Measurements from ENCODE around the gene STEAP3. TPM values are rescaled to one million over a fixed set of nuclear protein-coding genes. Genes with fewer than 3 reads are reported as not detected.

STEAP3 gene
- total RNA-seq, 1 experiment from 2014 or later, result 15.4 TPM

- Histone ChIP-seq H4K5ac (ENCODE audit: insufficient read length, low read depth, low read length) (no peak overlapping the region), H3K4me2 (ENCODE audit: insufficient read depth, insufficient read length, low read length) (no peak overlapping the region), H3K18ac (ENCODE audit: insufficient read length, low read depth, low read length) (no peak overlapping the region), H2BK20ac (ENCODE audit: low read depth, low read length, poor library complexity, severe bottlenecking) (no peak overlapping the region), H3K4ac (ENCODE audit: low read depth, low read length) (no peak overlapping the region), H4K20me1 (ENCODE audit: control insufficient read depth, insufficient read depth, insufficient read length) (no peaks in the 10 kb centered on the region), H3K9me3 (ENCODE audit: control insufficient read depth, low read depth, low read length) (no peaks in the 10 kb centered on the region), H2BK12ac (ENCODE audit: insufficient read length, low read depth, low read length) (no peak overlapping the region), H2BK15ac (ENCODE audit: low read depth, low read length) (no peak overlapping the region), H3K56ac (ENCODE audit: insufficient read length, low read depth, low read length) (no peak overlapping the region), H3K27ac (ENCODE audit: insufficient read length, low read depth, low read length) (no peak overlapping the region), H3T11ph (ENCODE audit: low read length) (no peak overlapping the region), H2AK5ac (ENCODE audit: insufficient read length, low read length) (no peak overlapping the region), H4K91ac (ENCODE audit: insufficient read length, low read depth, low read length) (no peak overlapping the region), H3K79me1 (ENCODE audit: insufficient read depth, low read depth, low read length, poor library complexity, severe bottlenecking) (no peaks in the 10 kb centered on the region), H3K79me2 (ENCODE audit: insufficient read depth, low read length) (no peaks in the 10 kb centered on the region), H3K9ac (ENCODE audit: extremely low read depth, insufficient read length, low read length) (no peak overlapping the region), H3K27me3 (ENCODE audit: insufficient read depth, low read length) (no peaks in the 10 kb centered on the region), H2BK5ac (ENCODE audit: insufficient read length, low read length) (no peak overlapping the region), H2BK120ac (ENCODE audit: low read depth, low read length, poor library complexity, severe bottlenecking) (no peak overlapping the region), H4K8ac (replicated peaks; ENCODE audit: insufficient read length, low read depth, low read length) (no peak overlapping the region), H3K23me2 (ENCODE audit: insufficient read length, low read depth, low read length, poor library complexity, severe bottlenecking) (no peaks in the 10 kb centered on the region), H3K14ac (ENCODE audit: insufficient read depth, low read length) (no peak overlapping the region), H3K23ac (ENCODE audit: insufficient read length, low read depth, low read length) (no peak overlapping the region), H3K4me1 (ENCODE audit: insufficient read depth, low read length) (no peaks in the 10 kb centered on the region; the same call in 1 of the 2 replicates), H2AFZ (ENCODE audit: low read length) (no peak overlapping the region)
- H3K9me3 Mint-ChIP-seq, result no peaks in the 10 kb centered on the region
- peaks cover 54 to 70% of the 10 kb centered on the region in 2 experiments for H3K4me1 Mint-ChIP-seq
- 0 out of 7 replicates have a peak, but pooled peaks cover 0 to 3% (median 1%) of the 10 kb centered on the region in 3 experiments for H3K36me3 Mint-ChIP-seq (ENCODE audit: insufficient read depth in 1 of 3, low read depth in 3 of 3)
- H3K27me3 Mint-ChIP-seq (ENCODE audit: low read depth), result peaks cover 3% of the 10 kb centered on the region; the same call in 1 of the 2 replicates
- no CpG with 5 or more reads among the region's 7 CpGs for WGBS (ENCODE audit: extremely low coverage, insufficient read length, low lambda C conversion rate)
- DNase-seq, result no peak
- TF ChIP-seq CTCF (conservative IDR thresholded peaks at IDR 0.05), result no peak
- H3K27ac Mint-ChIP-seq, result peak overlapping the region in 2 of 3 experiments; percentile 38 to 63; a peak in 2 of 7 replicates
- H3K4me3 Mint-ChIP-seq, result no peak overlapping the region
These were observed 9.8 kb downstream of the STEAP3 start for GRCh38 chr2:119233326-119234020.
